Prostate gland (tissue), 2 donors: ENCODE results near the gene PRKCQ.

Source experiments
- POLR2A ChIP-seq: fragments of 450-650 bp; IDR thresholded peaks from one replicate; pipeline ENCODE4 v1.6.1; 2016; ENCODE audit warnings: antibody characterized with exemption, mild to moderate bottlenecking
- POLR2AphosphoS5 ChIP-seq: sonication (generic); formaldehyde crosslinking; IDR thresholded peaks from one replicate; pipeline ENCODE4 v1.6.1; 2017; ENCODE audit warnings: antibody characterized with exemption
- TF ChIP-seq, protein P1 (sequence below), 4 experiments: fragments of 200-600 bp in 2 of 4; fragments of 450-650 bp in 2 of 4; sonication (generic) in 2 of 4; IDR thresholded peaks; 1 replicate in 3 of 4; 2 replicates in 1 of 4; pipeline ENCODE4 v1.5.1; 2016 to 2019; ENCODE audit warnings: antibody characterized with exemption in 4 of 4, mild to moderate bottlenecking in 2 of 4, moderate library complexity in 2 of 4

DNA sequence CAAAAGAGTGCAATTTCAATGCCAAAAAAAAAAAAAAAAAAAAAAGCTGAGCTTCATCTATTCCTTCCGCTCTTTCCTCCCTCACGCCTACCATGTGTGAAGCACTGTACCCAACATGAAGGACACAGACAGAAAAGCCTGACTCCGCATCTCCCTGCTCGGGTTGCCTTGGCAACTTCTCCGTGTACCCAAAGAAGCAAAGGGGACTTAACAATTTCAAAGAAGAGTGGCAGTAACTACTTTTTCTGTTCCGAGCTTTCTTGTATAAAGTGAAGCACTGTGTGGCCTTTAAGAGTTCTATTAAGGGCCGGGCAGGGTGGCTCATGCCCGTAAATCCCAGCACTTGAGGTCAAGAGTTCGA lies 177.7 kb downstream of the PRKCQ start:
- TF ChIP-seq POLR2A (no peak), POLR2AphosphoS5 (no peak)
- TF ChIP-seq, protein P1, sequence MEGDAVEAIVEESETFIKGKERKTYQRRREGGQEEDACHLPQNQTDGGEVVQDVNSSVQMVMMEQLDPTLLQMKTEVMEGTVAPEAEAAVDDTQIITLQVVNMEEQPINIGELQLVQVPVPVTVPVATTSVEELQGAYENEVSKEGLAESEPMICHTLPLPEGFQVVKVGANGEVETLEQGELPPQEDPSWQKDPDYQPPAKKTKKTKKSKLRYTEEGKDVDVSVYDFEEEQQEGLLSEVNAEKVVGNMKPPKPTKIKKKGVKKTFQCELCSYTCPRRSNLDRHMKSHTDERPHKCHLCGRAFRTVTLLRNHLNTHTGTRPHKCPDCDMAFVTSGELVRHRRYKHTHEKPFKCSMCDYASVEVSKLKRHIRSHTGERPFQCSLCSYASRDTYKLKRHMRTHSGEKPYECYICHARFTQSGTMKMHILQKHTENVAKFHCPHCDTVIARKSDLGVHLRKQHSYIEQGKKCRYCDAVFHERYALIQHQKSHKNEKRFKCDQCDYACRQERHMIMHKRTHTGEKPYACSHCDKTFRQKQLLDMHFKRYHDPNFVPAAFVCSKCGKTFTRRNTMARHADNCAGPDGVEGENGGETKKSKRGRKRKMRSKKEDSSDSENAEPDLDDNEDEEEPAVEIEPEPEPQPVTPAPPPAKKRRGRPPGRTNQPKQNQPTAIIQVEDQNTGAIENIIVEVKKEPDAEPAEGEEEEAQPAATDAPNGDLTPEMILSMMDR (IDR thresholded peaks at IDR 0.05) = no peak
